ENCODE data around the gene PPP1R9B.

Gene PPP1R9B

DNA sequence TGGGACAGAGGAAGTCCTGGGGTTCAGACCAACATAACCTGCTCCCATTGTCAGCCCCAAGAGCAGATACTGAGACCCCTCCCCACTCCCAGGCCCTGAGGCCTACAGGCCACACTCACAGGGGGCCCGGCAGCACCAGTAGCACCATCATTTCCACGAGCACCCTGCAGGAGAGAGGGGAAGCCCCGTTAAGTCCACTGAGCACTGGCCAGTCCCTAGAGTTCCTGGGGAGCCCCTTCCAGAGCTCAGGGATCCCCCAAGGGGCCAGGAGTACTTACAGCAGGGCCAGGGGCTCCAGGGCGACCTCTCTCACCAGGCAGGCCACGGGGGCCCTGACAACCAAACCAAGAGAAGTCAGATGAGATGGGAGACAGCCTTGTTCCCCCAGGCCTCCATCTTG, 45.6 kb upstream of the PPP1R9B start:
- Mint-ChIP-seq H3K9me3 (no peaks in the 10 kb centered on the region), H3K4me3 (peak overlapping the region in 2 of 3 experiments; percentile 86 to 89), H3K4me1 (peaks cover 66% of the 10 kb centered on the region), H3K27ac (peak overlapping the region in 2 of 3 experiments; percentile 86 to 96), H3K27me3 (ENCODE audit: low read depth) (peaks cover 21% of the 10 kb centered on the region), H3K36me3 (ENCODE audit: low read depth) (peaks cover 58% of the 10 kb centered on the region)
- TF ChIP-seq, protein P1, sequence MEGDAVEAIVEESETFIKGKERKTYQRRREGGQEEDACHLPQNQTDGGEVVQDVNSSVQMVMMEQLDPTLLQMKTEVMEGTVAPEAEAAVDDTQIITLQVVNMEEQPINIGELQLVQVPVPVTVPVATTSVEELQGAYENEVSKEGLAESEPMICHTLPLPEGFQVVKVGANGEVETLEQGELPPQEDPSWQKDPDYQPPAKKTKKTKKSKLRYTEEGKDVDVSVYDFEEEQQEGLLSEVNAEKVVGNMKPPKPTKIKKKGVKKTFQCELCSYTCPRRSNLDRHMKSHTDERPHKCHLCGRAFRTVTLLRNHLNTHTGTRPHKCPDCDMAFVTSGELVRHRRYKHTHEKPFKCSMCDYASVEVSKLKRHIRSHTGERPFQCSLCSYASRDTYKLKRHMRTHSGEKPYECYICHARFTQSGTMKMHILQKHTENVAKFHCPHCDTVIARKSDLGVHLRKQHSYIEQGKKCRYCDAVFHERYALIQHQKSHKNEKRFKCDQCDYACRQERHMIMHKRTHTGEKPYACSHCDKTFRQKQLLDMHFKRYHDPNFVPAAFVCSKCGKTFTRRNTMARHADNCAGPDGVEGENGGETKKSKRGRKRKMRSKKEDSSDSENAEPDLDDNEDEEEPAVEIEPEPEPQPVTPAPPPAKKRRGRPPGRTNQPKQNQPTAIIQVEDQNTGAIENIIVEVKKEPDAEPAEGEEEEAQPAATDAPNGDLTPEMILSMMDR (IDR thresholded peaks at IDR 0.05; ENCODE audit: unreplicated experiment in 3 of 3), result no peak

DNA sequence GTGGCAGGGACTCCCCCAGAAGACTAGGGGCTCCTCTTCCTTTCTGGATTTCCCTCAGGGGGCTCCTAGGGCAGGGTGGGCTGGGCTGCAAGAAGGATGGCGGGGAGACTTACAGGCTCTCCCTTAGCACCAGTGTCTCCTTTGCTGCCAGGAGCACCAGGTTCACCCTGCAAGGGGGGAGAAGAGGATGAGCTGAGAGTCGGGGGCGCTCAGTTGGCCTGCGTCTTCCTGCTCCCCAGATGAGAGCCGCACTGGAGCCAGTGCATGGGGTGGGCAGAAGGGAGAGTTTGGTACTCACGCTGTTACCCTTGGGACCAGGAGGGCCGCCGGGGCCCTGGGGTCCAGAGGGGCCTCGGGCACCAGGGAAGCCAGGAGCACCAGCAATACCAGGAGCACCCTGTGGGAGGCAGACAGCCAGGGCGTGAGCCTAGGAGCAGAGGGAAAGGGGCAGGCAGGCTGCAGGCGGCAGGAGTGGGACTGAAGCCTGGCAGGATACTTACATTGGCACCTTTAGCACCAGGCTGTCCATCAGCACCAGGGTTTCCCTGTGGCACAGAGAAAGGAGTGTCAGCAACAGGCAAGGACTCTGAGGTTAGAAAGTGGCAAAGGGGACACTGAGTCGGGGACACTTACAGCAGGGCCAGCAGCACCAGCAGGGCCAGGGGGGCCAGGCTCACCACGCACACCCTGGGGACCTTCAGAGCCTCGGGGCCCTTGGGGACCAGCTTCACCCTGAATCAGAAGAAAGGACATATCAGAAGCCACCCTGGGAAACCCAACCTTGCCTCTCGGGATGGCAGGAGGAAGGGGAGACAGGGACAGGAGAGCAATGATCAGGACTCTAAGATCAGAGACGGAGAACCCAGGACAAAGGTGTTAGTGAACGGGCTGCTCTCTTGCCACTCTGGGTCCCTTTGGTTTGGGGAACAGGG, 44.7 kb upstream of the PPP1R9B start:
- TF ChIP-seq, protein P1 (IDR thresholded peaks at IDR 0.05; ENCODE audit: unreplicated experiment in 3 of 3), result no peak
- H3K9me3 Mint-ChIP-seq, result no peaks in the 10 kb centered on the region
- H3K36me3 Mint-ChIP-seq (ENCODE audit: low read depth), result peaks cover 58% of the 10 kb centered on the region
- H3K4me3 Mint-ChIP-seq, result peak overlapping the region in 2 of 3 experiments; percentile 54 to 89
- peak overlapping the region; percentile 62 to 96 (median 86) for H3K27ac Mint-ChIP-seq
- peaks cover 65% of the 10 kb centered on the region for H3K4me1 Mint-ChIP-seq
- H3K27me3 Mint-ChIP-seq (ENCODE audit: low read depth), result peaks cover 14% of the 10 kb centered on the region

DNA sequence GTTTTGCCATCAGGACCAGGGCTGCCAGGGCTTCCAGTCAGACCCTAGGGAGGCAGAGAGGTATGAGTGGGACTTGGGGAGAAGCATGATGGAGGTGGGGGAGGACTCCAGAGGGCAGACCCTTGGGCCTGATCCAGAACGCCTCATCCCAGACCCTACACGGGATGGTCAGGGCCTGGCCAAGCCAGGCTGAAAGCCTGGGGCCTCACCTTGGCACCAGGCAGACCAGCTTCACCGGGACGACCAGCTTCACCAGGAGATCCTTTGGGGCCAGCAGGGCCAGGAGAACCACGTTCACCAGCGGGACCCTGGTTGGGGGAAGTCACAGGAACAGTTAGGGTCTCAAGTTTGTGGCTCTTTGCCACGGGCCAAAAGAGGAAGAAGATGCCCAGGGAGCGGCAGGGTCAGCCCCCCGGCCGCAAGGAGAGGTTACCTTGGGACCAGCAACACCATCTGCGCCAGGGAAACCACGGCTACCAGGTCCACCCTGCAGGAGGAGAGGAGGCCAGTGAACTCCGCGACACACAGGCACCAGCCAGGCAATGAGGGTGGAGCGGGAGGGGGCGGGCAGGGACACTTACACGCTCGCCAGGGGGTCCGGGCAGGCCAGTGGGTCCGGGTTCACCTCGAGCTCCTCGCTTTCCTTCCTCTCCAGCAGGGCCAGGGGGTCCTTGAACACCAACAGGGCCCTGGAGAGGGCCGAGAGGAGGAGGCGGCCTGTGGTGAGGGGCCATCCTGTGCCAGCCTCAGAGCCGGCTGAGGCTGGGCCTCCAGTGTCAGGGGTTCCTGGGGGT, 43.9 kb upstream of the PPP1R9B start:
- peaks cover 14% of the 10 kb centered on the region for H3K27me3 Mint-ChIP-seq (ENCODE audit: low read depth)
- H3K27ac Mint-ChIP-seq, result peak overlapping the region; percentile 22 to 97 (median 86)
- TF ChIP-seq, protein P1 (IDR thresholded peaks at IDR 0.05; ENCODE audit: unreplicated experiment in 3 of 3), result no peak
- peak overlapping the region in 1 of 3 experiments; percentile 64 for H3K4me3 Mint-ChIP-seq
- peaks cover 64% of the 10 kb centered on the region for H3K4me1 Mint-ChIP-seq
- peaks cover 58% of the 10 kb centered on the region for H3K36me3 Mint-ChIP-seq (ENCODE audit: low read depth)
- H3K9me3 Mint-ChIP-seq, result no peaks in the 10 kb centered on the region

DNA sequence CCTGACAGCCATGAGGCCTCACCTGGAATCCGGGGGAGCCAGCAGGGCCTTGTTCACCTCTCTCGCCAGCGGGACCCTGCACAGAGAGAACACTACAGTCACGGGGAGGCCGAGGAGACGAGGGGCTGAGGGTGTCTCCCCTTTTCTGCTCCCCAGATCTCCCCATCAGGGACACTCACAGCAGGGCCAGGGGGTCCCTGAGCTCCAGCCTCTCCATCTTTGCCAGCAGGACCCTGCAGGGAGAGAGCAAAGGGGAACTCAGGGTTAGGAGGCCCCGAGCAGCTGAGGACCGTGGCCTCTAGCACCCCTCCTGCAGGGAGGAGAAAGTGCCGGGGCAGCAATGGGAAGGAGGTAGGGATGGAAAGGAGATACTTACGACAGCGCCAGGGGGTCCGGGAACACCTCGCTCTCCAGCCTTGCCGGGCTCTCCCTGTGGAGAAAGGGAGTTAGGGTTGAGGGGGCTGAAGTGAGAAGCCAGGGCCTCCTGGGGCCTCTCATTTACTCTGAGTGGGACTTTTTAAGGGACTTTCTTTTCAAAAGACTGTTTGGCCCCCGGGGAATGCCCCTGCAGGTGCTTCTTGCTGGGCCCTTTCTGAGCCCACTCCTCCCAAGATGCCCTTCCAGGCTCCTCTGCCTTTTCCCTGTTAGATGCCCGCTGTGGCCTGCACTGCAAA, 42.3 kb upstream of the PPP1R9B start:
- Mint-ChIP-seq H3K27ac (peak overlapping the region; percentile 70 to 97 (median 86)), H3K36me3 (ENCODE audit: low read depth) (peaks cover 54% of the 10 kb centered on the region), H3K4me1 (peaks cover 65% of the 10 kb centered on the region), H3K27me3 (ENCODE audit: low read depth) (peaks cover 14% of the 10 kb centered on the region), H3K4me3 (peak overlapping the region in 1 of 3 experiments; percentile 64), H3K9me3 (no peaks in the 10 kb centered on the region)
- TF ChIP-seq, protein P1 (IDR thresholded peaks at IDR 0.05; ENCODE audit: unreplicated experiment in 3 of 3), result no peak

DNA sequence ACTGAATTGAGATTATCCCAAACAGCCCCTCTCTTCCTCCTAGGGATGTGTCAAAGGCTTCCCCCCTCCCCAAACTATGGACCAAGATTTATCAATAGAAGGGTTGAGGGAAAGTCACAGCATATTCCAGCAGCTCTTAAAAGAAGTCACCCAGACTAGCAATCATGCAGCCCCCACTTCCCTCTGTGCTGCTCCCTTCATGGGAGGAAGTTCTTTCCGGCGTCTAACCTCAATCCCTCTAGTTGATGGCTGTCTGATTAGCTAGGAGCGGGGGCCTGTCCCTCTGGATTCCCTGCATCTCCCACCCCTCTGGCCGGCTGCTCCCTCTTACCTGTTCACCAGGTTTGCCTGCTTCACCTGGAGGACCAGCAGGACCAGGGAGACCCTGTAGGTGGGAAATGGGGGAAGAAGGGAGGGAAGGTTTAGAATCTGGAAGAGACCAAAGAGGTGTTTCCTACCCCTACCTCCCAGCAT, 41.7 kb upstream of the PPP1R9B start:
- H3K36me3 Mint-ChIP-seq (ENCODE audit: low read depth), result peaks cover 50% of the 10 kb centered on the region

More for the DNA sequence above, 41.7 kb upstream of the PPP1R9B start:
- Mint-ChIP-seq H3K9me3 (no peaks in the 10 kb centered on the region), H3K27me3 (ENCODE audit: low read depth) (peaks cover 10% of the 10 kb centered on the region), H3K4me1 (peaks cover 62% of the 10 kb centered on the region), H3K4me3 (peak overlapping the region in 1 of 3 experiments; percentile 62), H3K27ac (peak overlapping the region in 2 of 3 experiments; percentile 86 to 97)
- TF ChIP-seq, protein P1 (IDR thresholded peaks at IDR 0.05; ENCODE audit: unreplicated experiment in 3 of 3), result no peak

All from nephron (organoid).